NCI-H1417 (cell line): ENCODE data around the gene RASA3.
"Not testable (repeated sequence)": the region's sequence is repeated elsewhere in the genome, so short reads cannot be mapped to it uniquely, and the experiment has no call there.

Source experiments
- DNase-seq, 3 experiments: peaks; one replicate each; lab custom pipeline; 2025; lab: John Stamatoyannopoulos, UW

The RASA3 gene

GRCh38 chr13:114002771-114003321, 129.6 kb downstream of the RASA3 start:
- no peak for DNase-seq

- DNase-seq = peak in 1 of 3 experiments; percentile 48
Observed at GRCh38 chr13:114002009-114002544, 130.3 kb downstream of the RASA3 start.

- no peak for DNase-seq
Observed at GRCh38 chr13:114001331-114002008, 131.0 kb downstream of the RASA3 start.

GRCh38 chr13:114000151-114001040, 132.0 kb downstream of the RASA3 start:
- no peak for DNase-seq

GRCh38 chr13:113999618-113999910, 132.9 kb downstream of the RASA3 start:
- no peak for DNase-seq

- DNase-seq = no peak
Observed at GRCh38 chr13:113998781-113999617, 133.4 kb downstream of the RASA3 start.

GRCh38 chr13:113997845-113998751, 134.3 kb downstream of the RASA3 start:
- no peak for DNase-seq

- DNase-seq = no peak
Observed at GRCh38 chr13:113996912-113997745, 135.3 kb downstream of the RASA3 start.

GRCh38 chr13:113996081-113996911, 136.1 kb downstream of the RASA3 start:
- no peak for DNase-seq

GRCh38 chr13:113995051-113995601, 137.3 kb downstream of the RASA3 start:
- DNase-seq = no peak

- no peak for DNase-seq
Observed at GRCh38 chr13:113992276-113993005, 140.0 kb downstream of the RASA3 start.

GRCh38 chr13:113991676-113992179, 140.7 kb downstream of the RASA3 start:
- no peak for DNase-seq

- peak; percentile 26 to 97 (median 71) for DNase-seq
Observed at GRCh38 chr13:113991191-113991669, 141.2 kb downstream of the RASA3 start.

- no peak for DNase-seq
Observed at GRCh38 chr13:113990321-113990837, 142.0 kb downstream of the RASA3 start.

- DNase-seq = no peak
Observed at GRCh38 chr13:113989585-113990300, 142.7 kb downstream of the RASA3 start.

GRCh38 chr13:113988859-113989258, 143.6 kb downstream of the RASA3 start:
- not testable (repeated sequence) for DNase-seq

- DNase-seq = no peak
Observed at GRCh38 chr13:113982296-113982661, 150.1 kb downstream of the RASA3 start.
